Pancreas (tissue), 10 donors: Measurements from ENCODE around the gene CDC14A. TPM values are rescaled to one million over a fixed set of nuclear protein-coding genes. Genes with fewer than 3 reads are reported as not detected.
A peak's percentile ranks its signal among the peaks of the same experiment; 100 is the strongest.

Source experiments
- ATAC-seq, 4 donors: fragments of 200-7000 bp; cut with Tn5 transposase; one replicate each; pipeline versions ENCODE4 v1.8.0 to v1.9.1; 2020; ENCODE audit warnings: mild to moderate bottlenecking in 4 of 4, moderate library complexity in 4 of 4
- DNase-seq, 6 donors: peaks; one replicate each; pipeline ENCODE4 v3.0.0-alpha.2; 2020
- FAIRE-seq: peaks from 2 replicates; lab custom pipeline; 2012; peaks lifted over from hg19 to GRCh38; lab: Jason Lieb, UNC
- H3K27ac ChIP-seq, 4 donors: fragments of 200-600 bp; sonication (generic); 1 replicate in 3 of 4; 2 replicates in 1 of 4; pipeline versions ENCODE4 v1.5.0 to v1.8.0; 2020
- H3K27me3 ChIP-seq, 4 donors: fragments of 200-600 bp; one replicate each; pipeline ENCODE4 v1.8.0; 2021
- H3K36me3 ChIP-seq, 3 donors: fragments of 200-600 bp; sonication (generic) in 1 of 3; one replicate each; pipeline versions ENCODE4 v1.5.0 to v1.8.0; 2020 to 2021
- H3K4me1 ChIP-seq, 3 donors: fragments of 200-600 bp; one replicate each; pipeline ENCODE4 v1.8.0; 2021
- H3K4me3 ChIP-seq, 4 donors: fragments of 200-600 bp; sonication (generic) in 2 of 4; one replicate each; pipeline versions ENCODE4 v1.5.0 to v1.8.0; 2020 to 2021
- H3K9me3 ChIP-seq, 4 donors: fragments of 200-600 bp; one replicate each; pipeline ENCODE4 v1.8.0; 2021
- WGBS, 2 donors: extraction: QIAGEN DNeasy Blood & Tissue Kit; methylation state at CpG; one replicate each; pipeline ENCODE4 v1.1.7; 2013; 5-methylcytosine and 5-hydroxymethylcytosine counted together
- intact Hi-C, 3 donors: fragments of 100-400 bp; cut with DNase I; formaldehyde crosslinking; loops; one replicate each; pipeline versions ENCODE4 v1.11.1 to v1.14.2; 2022
- polyA plus RNA-seq, 2 donors: library from polyadenylated mRNA; stranded (reverse); fragments of 200-250 nt; gene quantifications; one replicate each; pipeline ENCODE4 v1.2.3, GENCODE V29; 2013
- total RNA-seq, 6 donors: library from RNA; stranded (reverse); fragmentation: NEBNext Ultra II Directional in 4 of 6; extraction: Animal tissue kit (Norgen Biotek cat#: 25700) in 4 of 6; gene quantifications; one replicate each; pipeline versions ENCODE4 v1.2.1 to v1.2.4, GENCODE V29; 2021 to 2023
- TF ChIP-seq, protein P1 (sequence below), 4 donors: fragments of 200-600 bp; sonication (generic) in 3 of 4; IDR thresholded peaks; one replicate each; pipeline versions ENCODE4 v1.5.0 to v1.8.0; 2021; ENCODE audit warnings: antibody characterized with exemption in 4 of 4
- donor health status: healthy with polysubstance abuse.
- donor health status: DM: no; HTN: no; CAD: no; lungs with moderate emphysema.
- donor health status: DM: no; HTN: no; CAD: no.
- donor health status: control.
- donor health status: control.
- donor health status: Bipolar disorder and iron deficiency.
- donor health status: DM: yes; HTN: yes; CAD: no.
- donor health status: DM: no; HTN: no; CAD: no.
- donor health status: DM: no; HTN: no; CAD: no.
- donor health status: DM: yes; HTN: yes; CAD: no.

The CDC14A gene
- total and polyA plus RNA-seq, 8 donors: 1.4 to 5.2 (median 3.0) TPM

DNA sequence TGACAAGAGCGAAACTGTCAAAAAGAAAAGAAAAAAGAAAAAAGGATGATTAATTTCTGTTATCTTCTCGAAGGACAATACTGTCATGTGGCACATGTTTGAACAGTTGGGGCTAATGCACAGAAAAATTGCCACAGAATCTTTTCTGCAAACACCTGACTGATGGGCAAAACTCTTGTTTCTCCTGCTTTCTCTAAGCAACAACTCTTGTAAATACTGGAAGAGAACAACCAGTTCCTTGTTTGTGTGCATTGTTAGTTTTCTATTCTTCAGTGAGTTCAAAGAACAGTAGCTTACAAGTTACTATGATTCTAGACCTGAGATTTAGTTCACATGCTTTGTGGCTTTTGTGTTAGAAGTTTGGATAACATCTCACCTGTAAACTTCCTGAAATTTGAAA is 60.7 kb downstream of the CDC14A start:
- 48 to 54% methylated on average over 2 of the region's 2 CpGs for WGBS, 2 donors
- peak in 1 of 4 donors; percentile 36 for ATAC-seq
- Histone ChIP-seq H3K4me1 (no peaks in the 10 kb centered on the region), H3K4me3 (no peak overlapping the region), H3K36me3 (no peaks in the 10 kb centered on the region), H3K27me3 (no peaks in the 10 kb centered on the region), H3K9me3 (no peaks in the 10 kb centered on the region), H3K27ac (no peak overlapping the region)
- intact Hi-C loops: no loop called here
- TF ChIP-seq, protein P1, sequence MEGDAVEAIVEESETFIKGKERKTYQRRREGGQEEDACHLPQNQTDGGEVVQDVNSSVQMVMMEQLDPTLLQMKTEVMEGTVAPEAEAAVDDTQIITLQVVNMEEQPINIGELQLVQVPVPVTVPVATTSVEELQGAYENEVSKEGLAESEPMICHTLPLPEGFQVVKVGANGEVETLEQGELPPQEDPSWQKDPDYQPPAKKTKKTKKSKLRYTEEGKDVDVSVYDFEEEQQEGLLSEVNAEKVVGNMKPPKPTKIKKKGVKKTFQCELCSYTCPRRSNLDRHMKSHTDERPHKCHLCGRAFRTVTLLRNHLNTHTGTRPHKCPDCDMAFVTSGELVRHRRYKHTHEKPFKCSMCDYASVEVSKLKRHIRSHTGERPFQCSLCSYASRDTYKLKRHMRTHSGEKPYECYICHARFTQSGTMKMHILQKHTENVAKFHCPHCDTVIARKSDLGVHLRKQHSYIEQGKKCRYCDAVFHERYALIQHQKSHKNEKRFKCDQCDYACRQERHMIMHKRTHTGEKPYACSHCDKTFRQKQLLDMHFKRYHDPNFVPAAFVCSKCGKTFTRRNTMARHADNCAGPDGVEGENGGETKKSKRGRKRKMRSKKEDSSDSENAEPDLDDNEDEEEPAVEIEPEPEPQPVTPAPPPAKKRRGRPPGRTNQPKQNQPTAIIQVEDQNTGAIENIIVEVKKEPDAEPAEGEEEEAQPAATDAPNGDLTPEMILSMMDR (IDR thresholded peaks at IDR 0.05): no peak
- DNase-seq: no peak
- FAIRE-seq: no peak

DNA sequence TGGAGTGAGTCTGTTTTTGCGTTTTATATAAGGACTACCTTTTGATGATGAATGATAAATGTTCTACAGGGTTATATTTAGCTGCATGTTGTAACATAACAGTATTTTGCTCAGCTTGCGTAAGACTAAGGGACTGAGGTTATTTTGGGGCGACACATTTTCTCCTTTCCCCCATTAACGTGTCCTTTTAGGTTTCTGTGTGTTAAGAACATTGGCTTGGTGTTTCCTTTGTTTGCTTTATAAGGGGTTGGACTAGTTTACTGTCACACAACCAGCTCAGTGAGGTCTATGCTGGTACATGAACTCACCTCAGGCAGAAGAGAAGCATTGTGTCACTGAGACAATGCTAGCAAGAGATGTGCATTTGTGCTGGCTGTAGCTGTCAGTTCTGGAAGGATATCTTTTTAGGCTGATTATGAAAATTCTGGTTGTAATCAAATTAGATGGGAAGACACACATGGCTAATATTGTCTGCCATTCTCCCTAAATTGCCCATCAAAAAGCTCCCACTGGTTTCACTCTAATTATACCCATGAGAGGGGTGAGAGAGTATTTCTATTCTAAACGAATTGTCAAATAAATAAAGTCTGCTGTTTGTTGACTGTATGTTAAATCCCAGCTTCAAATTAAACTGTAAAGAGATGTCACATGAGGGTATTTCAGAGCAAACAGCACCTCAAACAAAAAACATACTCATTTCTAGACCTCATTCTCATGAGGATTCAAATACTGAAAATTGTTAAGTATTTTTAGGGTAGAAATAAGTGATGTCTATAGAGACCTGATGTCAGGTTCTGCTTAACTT is 62.6 kb downstream of the CDC14A start:
- Histone ChIP-seq H3K4me3 (no peak overlapping the region), H3K9me3 (no peaks in the 10 kb centered on the region), H3K4me1 (no peaks in the 10 kb centered on the region), H3K27me3 (no peaks in the 10 kb centered on the region), H3K27ac (no peak overlapping the region), H3K36me3 (no peaks in the 10 kb centered on the region)
- 75 to 80% methylated on average over 5 of the region's 5 CpGs for WGBS, 2 donors
- ATAC-seq (peak in 2 of 4 donors; percentile 22 to 50), DNase-seq (no peak), FAIRE-seq (no peak)
- intact Hi-C loops: no loop called here
- TF ChIP-seq, protein P1 (IDR thresholded peaks at IDR 0.05): no peak

DNA sequence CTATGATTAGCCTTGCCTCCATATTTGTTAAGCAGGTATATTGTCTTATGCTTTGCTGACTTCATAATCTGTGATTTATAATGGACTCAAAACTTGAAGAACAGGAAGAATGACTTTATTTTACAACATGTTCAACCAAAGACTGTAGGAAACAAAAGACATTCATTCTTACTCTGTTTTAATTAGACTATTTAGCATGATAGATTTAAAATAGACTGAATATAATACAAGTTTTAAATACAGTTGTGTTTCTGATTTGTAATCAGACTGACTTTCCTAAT is 63.1 kb downstream of the CDC14A start:
- TF ChIP-seq, protein P1 (IDR thresholded peaks at IDR 0.05): no peak
- DNase-seq (no peak), ATAC-seq (peak in 1 of 4 donors; percentile 32), FAIRE-seq (no peak)
- Histone ChIP-seq H3K36me3 (no peaks in the 10 kb centered on the region), H3K4me3 (no peak overlapping the region), H3K9me3 (no peaks in the 10 kb centered on the region), H3K27me3 (no peaks in the 10 kb centered on the region), H3K4me1 (no peaks in the 10 kb centered on the region), H3K27ac (no peak overlapping the region)
- intact Hi-C loops: no loop called here

DNA sequence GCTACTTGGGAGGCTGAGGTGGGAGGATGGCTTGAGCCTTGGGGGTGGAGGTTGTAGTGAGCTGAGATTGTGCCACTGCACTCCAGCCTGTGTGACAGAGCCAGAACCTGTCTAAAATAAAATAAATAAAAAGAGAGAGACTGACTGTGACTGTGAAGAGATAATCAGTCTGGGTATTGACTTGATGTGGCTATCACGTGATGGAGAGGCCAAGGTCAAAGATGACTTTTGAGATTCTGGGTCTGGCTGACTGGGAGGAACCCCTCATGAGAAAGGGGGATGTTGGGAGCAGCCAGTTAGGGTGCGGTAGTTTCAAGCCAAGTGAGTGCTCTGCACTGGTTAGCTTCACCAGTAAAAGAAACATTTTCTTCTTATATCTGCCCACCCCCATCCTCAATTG is 66.8 kb downstream of the CDC14A start:
- Histone ChIP-seq H3K4me3 (no peak overlapping the region), H3K4me1 (no peaks in the 10 kb centered on the region), H3K9me3 (no peaks in the 10 kb centered on the region), H3K27me3 (no peaks in the 10 kb centered on the region), H3K27ac (no peak overlapping the region), H3K36me3 (no peaks in the 10 kb centered on the region)
- DNase-seq: no peak
- TF ChIP-seq, protein P1 (IDR thresholded peaks at IDR 0.05): no peak
- WGBS, 2 donors: 67 to 71% methylated on average over 2 of the region's 2 CpGs
- FAIRE-seq: no peak
- no peak for ATAC-seq
- intact Hi-C loops: no loop called here

DNA sequence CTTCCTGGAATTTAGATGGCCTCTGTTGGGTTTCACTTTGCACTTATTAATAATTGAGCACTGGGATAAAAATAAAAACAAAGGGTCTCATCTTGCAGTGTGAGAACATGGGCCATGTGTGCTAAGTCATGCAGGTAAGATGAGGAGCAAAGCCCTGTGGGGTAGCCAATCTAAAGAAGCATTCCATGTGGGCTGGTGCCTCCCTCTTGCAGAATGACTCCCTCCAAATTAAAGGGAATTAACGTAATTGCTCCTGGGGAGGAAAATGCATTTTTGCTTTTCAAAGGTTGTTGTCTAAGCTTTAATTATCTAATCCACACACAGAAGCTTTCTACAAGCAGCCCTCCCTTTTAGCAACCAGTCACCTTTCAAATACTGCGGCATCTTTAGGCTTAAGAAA is 69.8 kb downstream of the CDC14A start:
- no peaks in the 10 kb centered on the region for H3K9me3 ChIP-seq
- intact Hi-C loops: no loop called here
- WGBS, 2 donors: 94 to 97% methylated on average over 2 of the region's 2 CpGs
- H3K4me3 ChIP-seq: no peak overlapping the region
- no peaks in the 10 kb centered on the region for H3K36me3 ChIP-seq
- H3K27ac ChIP-seq: no peak overlapping the region
- no peaks in the 10 kb centered on the region for H3K27me3 ChIP-seq
- no peaks in the 10 kb centered on the region for H3K4me1 ChIP-seq
- FAIRE-seq (no peak), ATAC-seq (no peak), DNase-seq (no peak)
- TF ChIP-seq, protein P1 (IDR thresholded peaks at IDR 0.05): no peak
